Choroid plexus epithelial cell (primary cell): Measurements from ENCODE around the gene ERC1.

ENCODE experiments used
- DNase-seq: peaks from one replicate; pipeline ENCODE4 v3.0.0-alpha.2; 2010; ENCODE audit warnings: low read depth
- H3K4me3 ChIP-seq: 2 replicates; pipeline ENCODE4 v1.5.1; 2011; ENCODE audit warnings: low read depth, mild to moderate bottlenecking, control low read depth, low read length, moderate library complexity
- CTCF ChIP-seq: conservative IDR thresholded peaks from 2 replicates; pipeline ENCODE4 v1.5.1; 2011; ENCODE audit warnings: low read depth, mild to moderate bottlenecking, control low read depth, inconsistent platforms, low read length, moderate library complexity

Gene ERC1

GRCh38 chr12:1297639-1298175 is 306.7 kb downstream of the ERC1 start:
- DNase-seq, result no peak
- TF ChIP-seq CTCF, result no peak
- H3K4me3 ChIP-seq, result no peak overlapping the region

GRCh38 chr12:1300460-1300859 is 309.4 kb downstream of the ERC1 start:
- TF ChIP-seq CTCF, result no peak
- no peak for DNase-seq
- H3K4me3 ChIP-seq, result no peak overlapping the region

- DNase-seq, result no peak
- H3K4me3 ChIP-seq, result no peak overlapping the region
- TF ChIP-seq CTCF, result no peak
Observed at GRCh38 chr12:1302201-1302870, 311.3 kb downstream of the ERC1 start.

GRCh38 chr12:1305063-1305434 is 314.0 kb downstream of the ERC1 start:
- no peak for TF ChIP-seq CTCF
- no peak overlapping the region for H3K4me3 ChIP-seq
- no peak for DNase-seq

GRCh38 chr12:1305791-1306500 is 314.9 kb downstream of the ERC1 start:
- TF ChIP-seq CTCF, result no peak
- peak; percentile 22 for DNase-seq
- H3K4me3 ChIP-seq, result no peak overlapping the region

GRCh38 chr12:1306817-1307216 is 315.8 kb downstream of the ERC1 start:
- no peak overlapping the region for H3K4me3 ChIP-seq
- DNase-seq, result no peak
- no peak for TF ChIP-seq CTCF
